GM11168 (cell line): ENCODE data around the gene GTSE1.
"Not testable (repeated sequence)": the region's sequence is repeated elsewhere in the genome, so short reads cannot be mapped to it uniquely, and the experiment has no call there.

ENCODE experiments used
- in situ Hi-C: fragments of 300-500 bp; cut with MboI; formaldehyde crosslinking; loops from one replicate; pipeline ENCODE4 v1.12.0; 2022; ENCODE audit warnings: low sequenced_read_pairs; ENCODE audit not compliant: unreplicated experiment

The GTSE1 gene, protein sequence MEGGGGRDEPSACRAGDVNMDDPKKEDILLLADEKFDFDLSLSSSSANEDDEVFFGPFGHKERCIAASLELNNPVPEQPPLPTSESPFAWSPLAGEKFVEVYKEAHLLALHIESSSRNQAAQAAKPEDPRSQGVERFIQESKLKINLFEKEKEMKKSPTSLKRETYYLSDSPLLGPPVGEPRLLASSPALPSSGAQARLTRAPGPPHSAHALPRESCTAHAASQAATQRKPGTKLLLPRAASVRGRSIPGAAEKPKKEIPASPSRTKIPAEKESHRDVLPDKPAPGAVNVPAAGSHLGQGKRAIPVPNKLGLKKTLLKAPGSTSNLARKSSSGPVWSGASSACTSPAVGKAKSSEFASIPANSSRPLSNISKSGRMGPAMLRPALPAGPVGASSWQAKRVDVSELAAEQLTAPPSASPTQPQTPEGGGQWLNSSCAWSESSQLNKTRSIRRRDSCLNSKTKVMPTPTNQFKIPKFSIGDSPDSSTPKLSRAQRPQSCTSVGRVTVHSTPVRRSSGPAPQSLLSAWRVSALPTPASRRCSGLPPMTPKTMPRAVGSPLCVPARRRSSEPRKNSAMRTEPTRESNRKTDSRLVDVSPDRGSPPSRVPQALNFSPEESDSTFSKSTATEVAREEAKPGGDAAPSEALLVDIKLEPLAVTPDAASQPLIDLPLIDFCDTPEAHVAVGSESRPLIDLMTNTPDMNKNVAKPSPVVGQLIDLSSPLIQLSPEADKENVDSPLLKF

DNA sequence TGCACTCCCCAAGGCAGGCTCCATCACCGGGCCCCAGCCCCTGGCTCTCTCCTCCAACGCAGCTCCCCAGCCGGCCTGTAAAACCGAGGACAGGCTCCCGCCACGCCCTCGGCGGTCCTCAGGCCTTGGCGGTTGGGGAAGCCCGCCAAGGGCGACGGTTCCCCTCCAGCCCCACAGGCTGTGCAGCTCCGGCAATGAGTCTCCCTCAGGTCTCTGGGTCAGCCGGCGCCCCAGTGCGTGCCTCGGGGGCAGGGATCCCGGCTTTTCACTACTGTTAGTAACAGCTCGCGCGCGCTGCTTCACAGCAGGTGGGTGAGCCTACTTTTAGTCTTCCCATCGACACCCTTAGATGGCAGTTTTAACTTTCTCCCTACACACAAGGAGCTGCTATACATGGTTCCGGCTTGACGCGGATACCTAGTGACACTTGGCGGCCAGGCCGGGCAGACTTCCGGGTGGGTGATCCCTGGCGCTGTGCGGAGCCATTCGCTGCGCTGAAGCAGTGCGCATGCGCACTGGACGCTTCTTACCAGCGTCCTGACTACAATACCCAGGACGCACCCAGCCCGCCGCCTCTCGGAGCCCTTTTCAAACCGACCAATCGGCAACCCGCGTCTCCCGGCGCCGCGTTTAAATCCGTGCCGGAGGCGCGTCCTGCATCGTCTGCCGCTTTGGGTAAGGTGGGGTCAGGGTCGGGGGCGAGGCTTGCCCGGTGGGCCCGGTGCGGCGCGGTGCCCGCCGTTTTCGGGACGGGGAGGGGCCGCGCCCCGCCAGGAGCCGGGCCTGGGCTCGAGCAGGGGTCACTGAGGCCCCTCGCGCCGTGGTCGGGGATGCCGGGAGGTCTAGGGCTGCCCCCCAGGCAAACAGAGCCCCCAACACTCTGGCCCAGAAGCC is at the start of gene GTSE1:
GTSE1 (plus strand) TSS at position 614 of the 894 bp plus-strand sequence. CDS start 531 bp downstream, outside the sequence.
- in situ Hi-C loops, result loop anchor here (5.0 kb wide), 1 partner anchor 164 kb away; no protein-coding TSS in a partner anchor

- in situ Hi-C loops, result no loop called here
Observed at GRCh38 chr22:46247443-46247975, 49.2 kb upstream of the GTSE1 start.

DNA sequence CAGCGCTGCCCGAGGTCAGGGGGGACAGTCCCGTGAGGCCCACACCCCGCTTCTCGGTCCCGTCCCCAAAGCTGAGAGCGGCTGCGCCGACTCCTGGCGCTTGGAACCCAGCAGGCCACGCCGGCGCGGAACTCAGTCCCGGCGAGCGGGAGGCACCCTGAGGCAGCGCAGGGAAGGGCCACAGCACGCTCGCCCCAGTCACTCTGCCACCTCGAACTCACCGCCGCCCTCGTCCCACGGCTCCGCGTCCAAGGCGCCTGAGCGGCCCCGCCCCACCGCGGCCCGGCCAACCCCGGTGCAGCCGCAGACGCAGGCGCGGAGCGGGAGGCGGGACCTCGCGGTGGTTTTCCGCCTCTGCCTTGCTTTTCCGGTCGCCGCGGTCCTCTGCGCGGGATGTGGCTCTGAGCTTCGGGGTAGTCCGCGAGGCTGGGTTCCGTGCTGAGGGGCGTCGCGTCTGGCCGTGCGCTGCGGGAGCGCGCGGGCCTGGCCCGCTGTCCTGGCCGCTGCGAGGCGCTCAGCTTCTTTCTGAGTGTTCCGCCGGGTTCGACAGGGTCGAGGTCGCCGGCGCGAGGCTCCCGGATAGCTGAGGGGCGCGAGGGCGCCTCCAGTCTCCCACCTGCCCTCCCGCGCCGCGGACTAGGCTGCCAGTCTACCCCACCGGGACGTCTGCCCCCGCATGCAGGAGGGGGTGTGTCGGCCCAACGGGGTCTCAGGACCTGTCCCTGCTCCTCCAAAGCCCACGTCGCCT is 46.5 kb upstream of the GTSE1 start, which contains the start of gene CDPF1:
CDPF1 (minus strand) TSS at position 259 of the 748 bp plus-strand sequence. CDS start 2,009 bp downstream, outside the sequence.
- in situ Hi-C loops, result no loop called here

GRCh38 chr22:46250783-46251125 is 45.9 kb upstream of the GTSE1 start:
- in situ Hi-C loops, result no loop called here

- in situ Hi-C loops, result no loop called here
Observed at GRCh38 chr22:46251266-46251665, 45.4 kb upstream of the GTSE1 start.

- in situ Hi-C loops, result no loop called here
Observed at GRCh38 chr22:46251816-46252380, 44.8 kb upstream of the GTSE1 start.

DNA sequence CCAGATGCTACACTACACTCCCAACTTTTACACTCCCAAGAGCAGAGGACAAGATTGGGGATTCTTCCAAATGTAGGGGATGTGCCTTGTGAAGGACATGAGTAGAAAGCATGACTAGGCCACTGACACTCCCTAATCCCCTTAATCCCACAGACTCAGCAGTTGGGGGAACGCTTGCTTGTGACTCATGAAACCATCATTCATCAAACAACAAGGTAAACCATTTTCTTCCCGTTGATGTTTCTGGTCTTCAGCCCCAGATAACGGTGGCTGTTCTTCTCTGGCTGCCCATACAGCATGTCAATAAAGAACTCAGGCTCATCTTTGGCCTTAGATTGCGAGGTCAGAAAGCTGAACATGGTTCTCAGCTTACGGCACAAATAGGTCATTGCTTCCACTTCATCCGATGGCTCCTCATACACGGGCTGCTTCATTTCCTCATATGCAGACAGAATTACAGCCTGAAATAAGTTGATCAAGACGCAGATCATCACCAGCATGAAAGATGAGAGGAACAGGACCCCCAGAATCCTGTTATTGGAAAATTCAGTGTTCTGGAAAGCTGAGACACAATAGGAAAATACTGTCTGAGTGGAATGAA is 40.2 kb upstream of the GTSE1 start:
- in situ Hi-C loops, result no loop called here

DNA sequence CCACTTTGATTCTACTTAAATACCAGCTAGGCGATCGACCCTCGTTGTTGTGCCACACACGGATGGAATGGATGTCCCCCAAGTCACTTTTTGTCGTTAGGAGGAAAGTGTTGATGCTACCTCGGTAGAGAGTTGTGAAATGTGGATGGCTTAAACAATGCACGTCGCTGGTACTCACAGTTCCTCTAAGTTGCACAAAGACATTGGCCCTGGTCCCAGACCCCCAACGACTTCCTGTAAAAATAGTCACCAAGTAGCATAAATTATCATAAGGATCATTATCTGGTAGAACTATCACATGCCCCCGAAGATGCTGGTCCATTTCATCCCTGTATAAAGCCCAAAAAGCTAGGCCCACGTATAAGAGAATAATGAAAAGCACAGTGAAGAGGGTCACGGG is 37.3 kb upstream of the GTSE1 start:
- in situ Hi-C loops, result no loop called here

DNA sequence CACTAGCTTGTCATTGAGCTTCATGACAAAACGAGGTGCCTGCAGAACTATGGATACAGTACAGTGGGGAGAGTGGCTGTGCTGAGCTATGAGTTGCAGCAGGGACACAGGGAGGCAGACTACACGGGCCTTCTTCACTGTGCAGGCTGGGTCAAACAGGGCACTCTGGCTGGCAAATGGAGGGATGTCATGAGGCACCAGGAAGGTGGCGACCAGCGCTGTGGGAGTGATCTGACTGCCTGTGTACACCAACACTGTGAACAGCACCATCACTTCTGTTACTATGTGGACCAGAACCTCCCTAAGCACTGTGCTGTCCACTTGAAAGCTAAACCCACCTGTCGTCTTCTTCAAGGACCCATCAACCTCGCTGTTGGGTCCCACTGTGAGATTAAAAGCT is 36.6 kb upstream of the GTSE1 start:
- in situ Hi-C loops, result no loop called here

GRCh38 chr22:46262449-46263215 is 34.0 kb upstream of the GTSE1 start:
- in situ Hi-C loops, result no loop called here

DNA sequence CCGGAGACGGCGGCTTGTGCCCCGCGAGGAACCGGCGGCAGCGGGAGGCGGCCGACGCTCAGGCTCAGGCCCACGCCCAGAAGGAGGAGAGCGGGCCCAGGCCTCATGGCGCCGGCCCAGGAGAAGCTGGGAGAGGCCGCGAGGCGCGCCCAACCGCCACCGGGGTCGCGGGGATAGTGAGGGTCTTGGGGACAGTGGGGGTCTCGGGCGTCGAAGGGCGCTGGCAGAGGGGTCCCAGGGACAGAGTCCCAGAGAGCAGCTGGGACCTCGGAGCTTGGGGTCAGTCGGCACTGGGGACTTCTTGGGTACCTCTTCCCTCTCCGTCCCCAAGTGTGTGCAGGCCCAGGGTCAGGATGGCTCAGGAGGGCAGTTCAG is 33.5 kb upstream of the GTSE1 start, which contains the start of gene PKDREJ:
PKDREJ (minus strand) TSS at position 128 of the 375 bp plus-strand sequence; CDS start at position 107, 21 bp downstream.
- in situ Hi-C loops, result no loop called here

GRCh38 chr22:46264520-46264919 is 32.1 kb upstream of the GTSE1 start:
- in situ Hi-C loops, result not testable (repeated sequence)

DNA sequence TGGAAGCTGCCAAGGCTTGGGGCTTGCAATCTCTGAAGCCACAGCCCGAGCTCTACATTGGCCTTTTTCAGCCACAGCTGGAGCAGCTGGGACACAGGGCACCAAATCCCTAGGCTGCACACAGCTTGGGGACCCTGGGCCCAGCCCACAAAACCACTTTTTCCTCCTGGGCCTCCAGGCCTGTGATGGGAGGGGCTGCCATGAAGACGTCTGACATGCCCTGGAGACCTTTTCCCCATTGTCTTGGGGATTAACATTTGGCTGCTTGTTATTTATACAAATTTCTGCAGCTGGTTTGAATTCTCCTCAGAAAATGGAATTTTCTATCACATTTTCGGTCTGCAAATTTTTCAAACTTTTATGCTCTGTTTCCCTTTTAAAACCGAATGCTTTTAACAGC is 31.0 kb upstream of the GTSE1 start:
- in situ Hi-C loops, result not testable (repeated sequence)

DNA sequence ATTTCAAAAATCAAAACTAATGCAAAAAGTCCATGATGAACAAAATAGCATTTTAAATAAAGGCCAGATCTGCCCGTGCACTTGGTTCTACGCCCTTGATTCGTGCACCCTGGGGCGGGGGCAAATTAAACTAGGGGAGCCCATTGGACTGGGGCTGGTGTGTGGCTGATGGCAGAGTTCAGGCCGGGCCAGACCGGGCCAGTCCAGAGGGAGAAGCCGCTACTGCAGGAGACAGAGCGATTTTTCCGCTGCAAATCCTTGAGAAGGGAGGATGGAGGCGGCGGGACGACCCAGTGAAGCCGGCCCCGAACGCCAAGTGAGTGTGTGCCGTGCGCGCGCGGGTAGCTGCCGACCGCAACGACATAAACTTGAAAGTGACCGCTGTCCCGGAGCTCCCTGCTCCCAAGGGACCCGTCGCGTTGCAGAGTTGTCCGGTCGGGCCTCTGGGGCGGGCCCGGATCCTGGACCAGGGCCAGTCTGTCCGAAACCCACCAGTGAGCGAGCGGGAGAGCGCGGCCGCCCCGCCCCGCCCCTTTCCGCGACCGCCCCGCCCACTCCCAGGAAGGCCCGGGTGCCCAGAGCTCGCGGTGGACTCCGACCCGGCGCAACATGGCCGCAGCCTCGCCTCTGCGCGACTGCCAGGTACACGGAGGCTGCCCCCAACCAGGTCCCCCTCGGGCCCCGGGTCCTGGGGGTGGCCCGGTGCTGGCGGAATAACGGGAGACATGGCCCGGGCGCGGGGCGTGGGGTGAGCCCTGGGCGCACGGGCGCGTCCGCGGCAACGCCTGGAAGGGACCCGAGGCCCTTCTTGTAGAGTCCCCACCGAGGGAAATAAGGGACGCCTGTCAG is 29.0 kb upstream of the GTSE1 start, which contains the start of gene TTC38:
TTC38 (plus strand) TSS at position 578 of the 849 bp plus-strand sequence; CDS start at position 610, 32 bp downstream.
- in situ Hi-C loops, result no loop called here

DNA sequence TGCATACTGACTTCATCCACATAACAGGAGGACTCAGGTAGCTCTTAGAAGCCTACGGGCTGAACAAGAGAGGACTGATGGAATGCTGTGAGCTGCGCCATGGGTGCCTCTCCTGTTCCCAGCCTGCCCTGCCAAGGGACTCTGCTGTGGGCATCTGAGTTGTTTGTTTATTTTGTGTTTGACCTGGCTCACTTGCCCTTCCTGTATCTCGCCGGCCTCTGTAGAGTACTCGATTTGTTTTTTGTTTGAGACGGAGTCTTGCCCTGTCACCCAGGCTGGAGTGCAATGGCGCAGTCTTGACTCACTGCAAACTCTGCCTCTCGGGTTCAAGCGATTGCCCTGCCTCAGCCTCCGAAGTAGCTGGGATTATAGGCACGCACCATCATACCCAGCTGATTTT is 27.1 kb upstream of the GTSE1 start:
- in situ Hi-C loops, result no loop called here

GRCh38 chr22:46272196-46272595 is 24.5 kb upstream of the GTSE1 start:
- in situ Hi-C loops, result no loop called here
